HG02943 (cell line): ENCODE measurements around the gene ARAP1.

Experiments used
- ATAC-seq: cut with Tn5 transposase; IDR thresholded peaks from one replicate; pipeline ENCODE4 v1.9.1; 2021; ENCODE audit warnings: mild to moderate bottlenecking, low read depth, moderate library complexity; ENCODE audit not compliant: unreplicated experiment

ARAP1 gene

GRCh38 chr11:72764503-72764902, 12.3 kb upstream of the ARAP1 start:
- ATAC-seq = no peak

- no peak for ATAC-seq
Measured at GRCh38 chr11:72763823-72764222, 11.6 kb upstream of the ARAP1 start.

- no peak for ATAC-seq
Measured at GRCh38 chr11:72762641-72763304, 10.6 kb upstream of the ARAP1 start.

GRCh38 chr11:72760539-72761405, 8.6 kb upstream of the ARAP1 start:
- ATAC-seq = no peak

- ATAC-seq = no peak
Measured at GRCh38 chr11:72759468-72759985, 7.3 kb upstream of the ARAP1 start.

GRCh38 chr11:72758690-72759389, 6.6 kb upstream of the ARAP1 start:
- no peak for ATAC-seq

GRCh38 chr11:72758304-72758689, 6.1 kb upstream of the ARAP1 start:
- ATAC-seq = no peak

GRCh38 chr11:72755713-72756285, 3.6 kb upstream of the ARAP1 start:
- ATAC-seq = no peak

- ATAC-seq = no peak
Measured at GRCh38 chr11:72754544-72755155, 2.4 kb upstream of the ARAP1 start.

- no peak for ATAC-seq
Measured at GRCh38 chr11:72754149-72754543, 1.9 kb upstream of the ARAP1 start.

- ATAC-seq = no peak
Measured at GRCh38 chr11:72753341-72754148, 1.3 kb upstream of the ARAP1 start.

GRCh38 chr11:72751116-72752087, 806 bp downstream of the ARAP1 start:
- ATAC-seq = no peak

GRCh38 chr11:72750556-72751115, 1.6 kb downstream of the ARAP1 start:
- no peak for ATAC-seq

GRCh38 chr11:72750086-72750485, 2.1 kb downstream of the ARAP1 start:
- ATAC-seq = no peak

- ATAC-seq = no peak
Measured at GRCh38 chr11:72747289-72747855, 4.8 kb downstream of the ARAP1 start.

GRCh38 chr11:72746821-72747220, 5.4 kb downstream of the ARAP1 start:
- no peak for ATAC-seq

- ATAC-seq = no peak
Measured at GRCh38 chr11:72745925-72746550, 6.2 kb downstream of the ARAP1 start.
